NCI-H69 (cell line): ENCODE data around the gene SLC17A3.

ENCODE experiments used
- DNase-seq: peaks from one replicate; lab custom pipeline; 2025; lab: John Stamatoyannopoulos, UW

SLC17A3 gene

GRCh38 chr6:25835442-25836283, 38.4 kb downstream of the SLC17A3 start:
- DNase-seq, result no peak

- no peak for DNase-seq
Measured at GRCh38 chr6:25834950-25835349, 39.1 kb downstream of the SLC17A3 start.

GRCh38 chr6:25833136-25833535, 40.9 kb downstream of the SLC17A3 start:
- peak; percentile 8 for DNase-seq

- DNase-seq, result no peak
Measured at GRCh38 chr6:25832670-25833069, 41.4 kb downstream of the SLC17A3 start.

- DNase-seq, result no peak
Measured at GRCh38 chr6:25832307-25832662, 41.8 kb downstream of the SLC17A3 start.

- peak; percentile 43 for DNase-seq
Measured at GRCh38 chr6:25831532-25832306, 42.3 kb downstream of the SLC17A3 start, which contains the start of gene SLC17A1. Gene SLC17A1, minus strand, starts transcription at chr6:25832052. Its CDS starts 1,495 bp downstream, at chr6:25830557.

- no peak for DNase-seq
Measured at GRCh38 chr6:25830458-25830857, 43.6 kb downstream of the SLC17A3 start.

GRCh38 chr6:25829375-25829774, 44.7 kb downstream of the SLC17A3 start:
- DNase-seq, result no peak

- DNase-seq, result no peak
Measured at GRCh38 chr6:25821341-25821740, 52.7 kb downstream of the SLC17A3 start.

- DNase-seq, result no peak
Measured at GRCh38 chr6:25816252-25816651, 57.8 kb downstream of the SLC17A3 start.

GRCh38 chr6:25815194-25815593, 58.8 kb downstream of the SLC17A3 start:
- DNase-seq, result no peak

GRCh38 chr6:25804804-25805203, 69.2 kb downstream of the SLC17A3 start:
- DNase-seq, result no peak

GRCh38 chr6:25801436-25801835, 72.6 kb downstream of the SLC17A3 start:
- no peak for DNase-seq
